ENCODE measurements around the gene GOLT1A. TPM values are rescaled to one million over a fixed set of nuclear protein-coding genes. Genes with fewer than 3 reads are reported as not detected.

Gene GOLT1A
- total and polyA plus RNA-seq, 4 donors, result 14.1 to 103 (median 52.7) TPM

GRCh38 chr1:204223129-204223860, 9.5 kb upstream of the GOLT1A start (continued):
- no peak for TF ChIP-seq ZBTB33 (IDR thresholded peaks at IDR 0.05)
- no peak for TF ChIP-seq TAF1 (conservative IDR thresholded peaks at IDR 0.05)

GRCh38 chr1:204222764-204223055, 8.9 kb upstream of the GOLT1A start:
- TF ChIP-seq ATF3 (IDR thresholded peaks at IDR 0.05), result no peak
- TF ChIP-seq SP1 (IDR thresholded peaks at IDR 0.05), result no peak
- TF ChIP-seq YY1 (IDR thresholded peaks at IDR 0.05), result no peak
- TF ChIP-seq CTCF (IDR thresholded peaks at IDR 0.05; ENCODE audit: low read depth, low read length, missing input control), result no peak
- no peak for TF ChIP-seq HNF4G (IDR thresholded peaks at IDR 0.05)
- TF ChIP-seq JUND (IDR thresholded peaks at IDR 0.05), result no peak
- TF ChIP-seq ZBTB33 (IDR thresholded peaks at IDR 0.05), result no peak
- no peak for TF ChIP-seq GABPA (IDR thresholded peaks at IDR 0.05 in 1 of 2, conservative IDR thresholded peaks at IDR 0.05 in 1 of 2)
- no peak for TF ChIP-seq NR2F2 (IDR thresholded peaks at IDR 0.05)
- no peak for TF ChIP-seq RAD21 (IDR thresholded peaks at IDR 0.05)
- TF ChIP-seq MAX (IDR thresholded peaks at IDR 0.05), result no peak
- TF ChIP-seq EGR1 (IDR thresholded peaks at IDR 0.05; ENCODE audit: low read depth in 2 of 2), result no peak
- TF ChIP-seq REST (IDR thresholded peaks at IDR 0.05), result no peak
- H3K4me3 ChIP-seq (ENCODE audit: low read depth in 1 of 3, low read length in 3 of 3), result no peak overlapping the region
- H3K9me3 ChIP-seq (ENCODE audit: control insufficient read depth in 4 of 4, low read length in 3 of 4), result no peaks in the 10 kb centered on the region
- no peaks in the 10 kb centered on the region for H3K27me3 ChIP-seq (ENCODE audit: control insufficient read depth in 4 of 4, insufficient read depth in 4 of 4, low read length in 3 of 4)
- H3K27ac ChIP-seq (ENCODE audit: low read depth in 1 of 2, low read length in 2 of 2), result peak overlapping the region in 1 of 2 donors; percentile 12
- H3K4me1 ChIP-seq (ENCODE audit: control insufficient read depth in 4 of 4, insufficient read depth in 4 of 4, low read length in 3 of 4), result peaks cover 4 to 28% (median 18%) of the 10 kb centered on the region in 4 donors
- DNase-seq (ENCODE audit: low spot score), result no peak
- 90% methylated on average over 3 of the region's 3 CpGs for WGBS
- H3K9ac ChIP-seq (ENCODE audit: low read depth in 1 of 2, low read length in 2 of 2), result no peak overlapping the region
- peaks cover 0 to 19% (median 9%) of the 10 kb centered on the region in 4 donors for H3K36me3 ChIP-seq (ENCODE audit: control insufficient read depth in 4 of 4, insufficient read depth in 3 of 4, low read depth in 1 of 4, low read length in 3 of 4)
